Measurements from ENCODE around the gene PIEZO2. TPM values are rescaled to one million over a fixed set of nuclear protein-coding genes. Genes with fewer than 3 reads are reported as not detected.

The PIEZO2 gene
- total and polyA plus RNA-seq, 2 of the 8 experiments (the other 6 are each of a cell fraction or from before 2014, with no cell fraction given) = 4.7 to 16.5 TPM

- Histone ChIP-seq H3K9ac (replicated peaks in 1 of 4; ENCODE audit: extremely low read depth in 1 of 4, low read depth in 3 of 4, low read length in 3 of 4) (no peak overlapping the region), H4K8ac (ENCODE audit: extremely low read depth, insufficient read depth, low read length) (no peak overlapping the region), H2AK5ac (ENCODE audit: low read depth, low read length) (no peak overlapping the region), H2BK15ac (ENCODE audit: low read length) (no peak overlapping the region), H4K20me1 (replicated peaks in 1 of 2; ENCODE audit: control insufficient read depth in 1 of 2, insufficient read depth in 2 of 2, low read length in 2 of 2) (no peaks in the 10 kb centered on the region), H3K18ac (ENCODE audit: extremely low read depth, low read length) (no peak overlapping the region), H2BK12ac (ENCODE audit: low read depth, low read length) (no peak overlapping the region), H3K36me3 (ENCODE audit: control insufficient read depth in 2 of 4, insufficient read depth in 4 of 4, low read length in 3 of 4) (no peaks in the 10 kb centered on the region), H3K56ac (replicated peaks; ENCODE audit: insufficient read length, low read depth, low read length) (no peak overlapping the region), H3K14ac (ENCODE audit: insufficient read length) (no peak overlapping the region), H4K91ac (replicated peaks; ENCODE audit: insufficient read length, low read length) (no peak overlapping the region), H3K4me2 (ENCODE audit: insufficient read depth in 1 of 2, low read depth in 2 of 2, low read length in 2 of 2) (no peak overlapping the region), H2AFZ (ENCODE audit: low read length) (no peak overlapping the region), H3K4ac (replicated peaks; ENCODE audit: insufficient read length, low read depth, low read length) (no peak overlapping the region), H3K4me3 (ENCODE audit: extremely low read depth in 1 of 4, insufficient read depth in 2 of 4, low read depth in 3 of 4, low read length in 4 of 4) (no peak overlapping the region), H3K23me2 (ENCODE audit: low read depth, low read length) (no peaks in the 10 kb centered on the region), H3K27ac (ENCODE audit: low read depth, low read length) (no peak overlapping the region), H4K5ac (ENCODE audit: insufficient read length, low read depth, low read length) (no peak overlapping the region), H3K4me1 (replicated peaks in 1 of 4; ENCODE audit: control insufficient read depth in 3 of 4, insufficient read depth in 4 of 4, low read length in 3 of 4) (no peaks in the 10 kb centered on the region; a peak in 1 of 7 replicates), H2BK20ac (ENCODE audit: low read length) (no peak overlapping the region), H3K79me2 (ENCODE audit: control insufficient read depth in 1 of 2, insufficient read depth in 2 of 2, low read length in 2 of 2) (no peaks in the 10 kb centered on the region), H3K9me3 (ENCODE audit: insufficient read depth in 2 of 2, low read depth in 1 of 2, low read length in 1 of 2) (no peaks in the 10 kb centered on the region), H3K27me3 (replicated peaks in 1 of 4; ENCODE audit: control insufficient read depth in 3 of 4, extremely low read depth in 1 of 4, insufficient read depth in 3 of 4, low read length in 3 of 4) (no peaks in the 10 kb centered on the region), H2BK120ac (replicated peaks; ENCODE audit: low read depth, low read length) (no peak overlapping the region), H3K79me1 (ENCODE audit: low read depth, low read length) (no peaks in the 10 kb centered on the region), H2BK5ac (ENCODE audit: low read depth, low read length) (no peak overlapping the region), H3K23ac (ENCODE audit: insufficient read length) (no peak overlapping the region)
- 89% methylated on average over 6 of the region's 6 CpGs; no CpG with 5 or more reads in 1 of the 2 experiments for WGBS, 2 experiments (ENCODE audit: extremely low coverage in 1 of 2, insufficient coverage in 1 of 2, insufficient read length in 1 of 2, insufficient replicate concordance in 2 of 2, low coverage in 1 of 2, low lambda C conversion rate in 2 of 2, missing lambda C conversion rate in 1 of 2)
- POLR2A ChIA-PET (ENCODE audit: partially characterized antibody) = no interaction called here
- CTCF ChIA-PET (ENCODE audit: partially characterized antibody) = no interaction called here
- no peak for DNase-seq (ENCODE audit: low read depth in 1 of 2, low spot score in 2 of 2)
- FAIRE-seq = no peak
- TF ChIP-seq SP1 (IDR thresholded peaks at IDR 0.05; ENCODE audit: low read depth, low read length) = no peak
- no peak for TF ChIP-seq CHD2 (IDR thresholded peaks at IDR 0.05; ENCODE audit: low read length)
- TF ChIP-seq CBX5 (IDR thresholded peaks at IDR 0.05; ENCODE audit: low read depth, low read length) = no peak
Measured at GRCh38 chr18:10707294-10707693, 442.1 kb downstream of the PIEZO2 start.
